ENCODE results near the gene SLC9A9.

SLC9A9 gene

GRCh38 chr3:143333367-143333766 is 514.9 kb downstream of the SLC9A9 start:
- TF ChIP-seq CTCF (IDR thresholded peaks at IDR 0.05; ENCODE audit: low read depth, low read length): no peak
- Histone ChIP-seq H3K36me3 (no peaks in the 10 kb centered on the region), H3K27ac (no peak overlapping the region), H3K27me3 (ENCODE audit: insufficient read depth, low read depth, severe bottlenecking) (no peaks in the 10 kb centered on the region), H3K4me3 (ENCODE audit: low read depth, low read length) (no peak overlapping the region), H3K9me3 (ENCODE audit: severe bottlenecking) (no peaks in the 10 kb centered on the region)
- DNase-seq: no peak

DNA sequence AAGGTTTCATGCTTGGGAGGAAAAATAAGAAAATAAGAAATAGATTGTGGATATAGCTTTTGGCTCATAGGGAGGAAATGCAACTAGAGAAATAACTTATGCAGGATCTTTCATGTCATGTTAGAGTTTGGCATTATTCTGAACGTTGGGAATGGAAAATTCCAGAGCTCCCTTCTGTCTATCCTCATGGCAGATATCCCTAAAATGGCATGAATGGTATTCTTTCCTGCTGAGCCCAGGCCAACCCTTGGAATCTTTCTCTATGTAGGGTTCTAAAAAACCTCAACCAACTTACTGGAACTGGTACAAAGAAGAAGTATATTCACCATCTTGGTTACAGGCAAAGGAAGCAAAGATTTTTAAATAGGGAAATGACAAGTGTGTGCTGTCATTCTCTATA is 516.2 kb downstream of the SLC9A9 start:
- no peak for TF ChIP-seq CTCF (IDR thresholded peaks at IDR 0.05; ENCODE audit: low read depth, low read length)
- no peak for DNase-seq
- Histone ChIP-seq H3K36me3 (no peaks in the 10 kb centered on the region), H3K4me3 (ENCODE audit: low read depth, low read length) (no peak overlapping the region), H3K27me3 (ENCODE audit: insufficient read depth, low read depth, severe bottlenecking) (no peaks in the 10 kb centered on the region), H3K27ac (no peak overlapping the region), H3K9me3 (ENCODE audit: severe bottlenecking) (no peaks in the 10 kb centered on the region)

GRCh38 chr3:143331350-143331749 is 516.9 kb downstream of the SLC9A9 start:
- Histone ChIP-seq H3K27ac (no peak overlapping the region), H3K36me3 (no peaks in the 10 kb centered on the region), H3K9me3 (ENCODE audit: severe bottlenecking) (no peaks in the 10 kb centered on the region), H3K27me3 (ENCODE audit: insufficient read depth, low read depth, severe bottlenecking) (no peaks in the 10 kb centered on the region), H3K4me3 (ENCODE audit: low read depth, low read length) (no peak overlapping the region)
- DNase-seq: peak; percentile 55
- no peak for TF ChIP-seq CTCF (IDR thresholded peaks at IDR 0.05; ENCODE audit: low read depth, low read length)

DNA sequence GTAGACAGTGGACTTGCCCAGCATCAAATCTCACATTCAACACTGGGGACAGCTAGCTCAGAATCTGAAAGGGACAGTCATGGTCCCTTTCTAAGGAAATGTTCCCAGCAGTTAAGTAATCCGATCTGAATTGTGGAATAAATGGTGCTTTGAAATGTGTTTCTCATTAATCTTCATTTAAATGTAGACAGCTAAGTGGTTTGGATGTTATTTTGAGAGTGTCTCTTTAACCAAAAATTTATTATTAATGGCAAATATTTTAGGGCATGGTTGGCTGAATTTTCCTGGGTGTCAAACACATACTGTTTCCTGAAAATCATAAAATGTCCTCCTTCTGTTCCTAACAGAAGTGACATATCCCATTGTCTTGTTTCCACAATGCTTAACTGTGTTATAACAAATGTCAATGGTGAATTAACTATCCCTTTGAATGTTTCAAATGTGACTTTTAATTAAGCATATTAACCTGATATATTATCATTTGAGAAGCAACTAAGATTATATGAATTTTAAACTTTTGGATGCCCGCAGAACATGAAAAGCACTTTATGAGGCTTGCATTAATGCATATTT is 517.9 kb downstream of the SLC9A9 start:
- H3K36me3 ChIP-seq: no peaks in the 10 kb centered on the region
- DNase-seq: no peak
- H3K9me3 ChIP-seq (ENCODE audit: severe bottlenecking): no peaks in the 10 kb centered on the region
- H3K27ac ChIP-seq: no peak overlapping the region; the same call in 1 of the 2 replicates
- H3K4me3 ChIP-seq (ENCODE audit: low read depth, low read length): peak overlapping the region; percentile 37
- no peak for TF ChIP-seq CTCF (IDR thresholded peaks at IDR 0.05; ENCODE audit: low read depth, low read length)
- no peaks in the 10 kb centered on the region for H3K27me3 ChIP-seq (ENCODE audit: insufficient read depth, low read depth, severe bottlenecking)

- peak; percentile 78 for DNase-seq
- no peaks in the 10 kb centered on the region for H3K27me3 ChIP-seq (ENCODE audit: insufficient read depth, low read depth, severe bottlenecking)
- no peak overlapping the region; the same call in 1 of the 2 replicates for H3K27ac ChIP-seq
- H3K4me3 ChIP-seq (ENCODE audit: low read depth, low read length): peak overlapping the region; percentile 37
- TF ChIP-seq CTCF (IDR thresholded peaks at IDR 0.05; ENCODE audit: low read depth, low read length): no peak
- no peaks in the 10 kb centered on the region for H3K36me3 ChIP-seq
- no peaks in the 10 kb centered on the region for H3K9me3 ChIP-seq (ENCODE audit: severe bottlenecking)
These were observed 518.6 kb downstream of the SLC9A9 start for GRCh38 chr3:143329567-143330211.

GRCh38 chr3:143328451-143328850 is 519.8 kb downstream of the SLC9A9 start:
- Histone ChIP-seq H3K27ac (no peak overlapping the region), H3K27me3 (ENCODE audit: insufficient read depth, low read depth, severe bottlenecking) (no peaks in the 10 kb centered on the region), H3K4me3 (ENCODE audit: low read depth, low read length) (no peak overlapping the region), H3K36me3 (no peaks in the 10 kb centered on the region), H3K9me3 (ENCODE audit: severe bottlenecking) (no peaks in the 10 kb centered on the region)
- TF ChIP-seq CTCF (IDR thresholded peaks at IDR 0.05; ENCODE audit: low read depth, low read length): 0 out of 2 replicates have a peak, but pooled peaks have one; percentile 21
- DNase-seq: no peak
